T-helper 9 cell (primary cell): ENCODE data around the gene ATF1.
"Not testable (repeated sequence)": the region's sequence is repeated elsewhere in the genome, so short reads cannot be mapped to it uniquely, and the experiment has no call there.

Experiments used
- DNase-seq: peaks from one replicate; pipeline ENCODE4 v3.0.0-alpha.2; 2020

The ATF1 gene

GRCh38 chr12:50868881-50869280, 105.0 kb downstream of the ATF1 start:
- not testable (repeated sequence) for DNase-seq
